COLO829 (cell line): ENCODE results near the gene ITPR3.

Experiments used
- DNase-seq: peaks from one replicate; pipeline ENCODE4 v3.0.0; 2012; ENCODE audit warnings: low spot score

The ITPR3 gene

DNA sequence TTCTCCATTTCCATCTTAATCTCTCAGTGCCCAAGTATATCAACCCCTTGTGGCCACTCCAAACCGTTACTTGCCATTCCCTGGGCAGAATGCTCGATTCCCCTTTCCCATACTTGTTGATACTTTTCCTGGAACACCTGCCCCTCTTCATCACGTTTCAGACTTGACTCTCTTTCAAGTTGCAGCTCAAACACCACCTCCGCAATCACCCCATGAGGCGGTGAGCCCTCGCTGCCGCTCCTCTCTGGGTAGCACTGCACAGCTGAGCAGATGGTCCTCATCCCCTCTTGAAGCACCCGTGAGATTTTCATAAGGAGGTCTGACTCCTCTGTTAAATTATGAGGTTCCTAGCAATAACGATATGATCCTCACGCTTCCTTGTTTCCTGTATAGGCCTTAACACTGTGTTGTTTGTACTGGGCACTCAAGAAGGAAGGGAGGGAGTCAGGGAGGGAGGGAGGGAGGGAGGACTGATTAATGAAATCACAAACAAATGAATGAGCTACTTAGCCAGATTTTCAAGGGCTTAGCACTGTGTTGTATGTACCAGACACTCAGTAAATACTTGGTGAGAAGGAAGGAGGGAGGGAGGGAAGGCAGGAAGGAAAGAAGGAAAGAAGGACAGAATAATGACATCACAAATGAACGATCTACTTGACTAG, 98.3 kb downstream of the ITPR3 start:
- DNase-seq = no peak

- DNase-seq = no peak
These were observed 99.9 kb downstream of the ITPR3 start for GRCh38 chr6:33720998-33721397.

DNA sequence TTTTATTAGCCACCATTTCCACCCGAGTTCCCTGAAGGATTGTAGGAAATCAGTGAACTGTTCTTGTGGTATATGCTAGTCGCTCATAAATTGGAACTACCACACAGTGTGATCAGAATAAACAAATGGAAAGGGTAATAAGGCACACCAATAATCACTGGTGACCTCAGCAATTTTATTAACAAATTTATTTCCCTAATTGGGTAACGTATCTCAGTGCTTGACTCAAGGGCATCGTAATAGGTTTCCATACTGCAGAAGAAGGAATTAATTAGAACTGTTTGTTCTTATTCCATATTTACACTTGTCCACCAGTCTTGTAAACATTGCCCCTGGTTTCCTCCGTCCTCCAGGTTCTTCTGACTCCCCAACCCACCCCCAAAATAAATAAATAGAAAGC, 100.4 kb downstream of the ITPR3 start:
- DNase-seq = no peak

DNA sequence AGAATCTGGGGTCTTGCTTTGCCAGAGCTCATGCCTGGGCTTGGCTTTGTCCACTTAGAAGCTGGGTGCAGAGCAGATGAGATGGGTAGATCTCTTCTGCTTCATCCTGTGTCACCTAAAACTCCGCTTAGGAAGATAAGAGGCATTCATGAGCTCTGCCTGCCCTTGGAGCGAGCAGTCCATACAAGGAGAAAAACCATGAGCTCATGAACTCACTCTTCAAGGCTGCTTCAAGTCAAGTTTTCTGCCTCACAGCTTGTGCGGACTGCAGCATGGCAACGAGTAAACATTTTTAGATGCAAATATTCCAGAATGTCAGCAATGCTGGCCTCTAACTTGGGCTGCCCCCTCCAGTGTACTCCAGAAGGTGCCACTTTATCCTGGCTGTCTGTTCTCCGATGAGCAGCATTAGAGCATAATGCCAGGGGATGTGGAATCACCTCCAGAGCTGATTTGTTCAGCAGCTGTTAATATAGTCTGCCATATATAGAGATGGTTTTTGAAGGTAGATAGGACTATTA, 101.0 kb downstream of the ITPR3 start:
- DNase-seq = no peak

- DNase-seq = no peak
These were observed 102.4 kb downstream of the ITPR3 start for GRCh38 chr6:33723371-33724085.

GRCh38 chr6:33724102-33725023, 103.2 kb downstream of the ITPR3 start:
- no peak for DNase-seq

DNA sequence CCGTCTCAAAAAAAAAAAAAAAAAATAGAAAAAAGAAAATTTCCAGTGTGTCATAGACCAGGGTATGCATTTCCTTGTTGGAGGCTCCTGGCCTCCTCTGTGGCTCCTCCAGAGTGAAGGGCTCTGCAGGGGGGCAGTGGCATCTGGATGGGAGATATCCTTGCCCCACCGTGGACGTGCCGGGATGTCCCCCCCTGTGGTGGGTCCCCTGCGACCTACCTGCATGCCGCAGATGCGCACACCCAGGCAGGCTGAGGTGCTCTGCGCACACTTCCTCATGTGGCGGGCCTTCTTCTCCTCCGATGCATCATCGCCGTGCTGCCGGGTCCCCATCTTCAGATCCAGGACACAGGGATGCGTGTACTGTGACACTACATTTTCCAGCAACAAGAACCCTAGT, 104.1 kb downstream of the ITPR3 start:
- no peak for DNase-seq

- DNase-seq = no peak
These were observed 105.0 kb downstream of the ITPR3 start for GRCh38 chr6:33725891-33726673.

- no peak for DNase-seq
These were observed 105.6 kb downstream of the ITPR3 start for GRCh38 chr6:33726696-33727095.

DNA sequence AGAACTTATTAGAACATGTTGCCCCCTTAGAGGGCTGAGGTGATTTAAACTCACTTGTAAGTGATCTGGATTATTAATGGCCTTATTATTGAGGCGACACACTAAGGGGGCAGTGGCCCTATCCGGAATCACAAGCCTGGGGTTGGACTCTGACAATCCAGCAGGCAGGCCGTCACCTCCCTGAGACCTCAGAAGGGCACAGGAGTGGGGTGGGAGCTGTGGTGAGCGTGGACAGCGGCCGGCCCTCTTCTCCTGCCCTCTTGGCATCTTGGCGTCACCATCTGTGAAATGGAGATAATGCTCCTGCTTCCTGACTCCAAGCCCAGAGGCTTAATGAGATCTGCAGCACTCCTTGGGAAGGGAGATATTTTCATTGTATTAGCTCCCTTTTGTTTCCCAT, 106.0 kb downstream of the ITPR3 start:
- DNase-seq = no peak

- no peak for DNase-seq
These were observed 106.8 kb downstream of the ITPR3 start for GRCh38 chr6:33727932-33728331.

GRCh38 chr6:33728438-33728837, 107.3 kb downstream of the ITPR3 start:
- DNase-seq = no peak

GRCh38 chr6:33729059-33729458, 107.9 kb downstream of the ITPR3 start:
- no peak for DNase-seq

GRCh38 chr6:33730611-33731010, 109.5 kb downstream of the ITPR3 start:
- DNase-seq = no peak

GRCh38 chr6:33731035-33731434, 109.9 kb downstream of the ITPR3 start:
- DNase-seq = no peak

DNA sequence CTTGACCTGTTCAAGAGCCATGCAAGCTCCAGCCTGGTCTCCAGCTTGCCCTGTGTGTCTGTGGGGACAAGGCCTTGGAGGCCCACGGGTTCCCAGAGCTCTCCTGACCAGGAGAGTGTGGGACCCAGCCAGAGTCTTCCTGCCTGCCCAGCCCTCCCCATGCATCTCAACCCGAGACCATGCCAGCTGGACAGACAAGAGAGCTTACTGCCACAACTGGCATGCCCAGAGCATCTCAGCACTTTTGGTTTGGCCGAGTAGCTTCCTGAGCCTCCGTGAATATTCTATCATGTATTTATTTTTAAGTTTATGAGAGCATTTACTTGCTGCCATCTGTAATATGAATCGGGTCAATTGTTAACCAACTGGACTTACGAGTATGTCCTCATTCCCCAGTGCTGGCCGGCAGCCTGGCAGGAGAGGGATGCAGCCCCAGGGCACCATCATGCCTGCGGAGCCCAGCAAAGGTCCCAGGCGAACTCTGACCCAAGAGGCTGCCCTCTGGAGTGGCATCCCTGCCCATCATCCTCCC, 110.7 kb downstream of the ITPR3 start:
- no peak for DNase-seq

- no peak for DNase-seq
These were observed 111.3 kb downstream of the ITPR3 start for GRCh38 chr6:33732385-33732784.

DNA sequence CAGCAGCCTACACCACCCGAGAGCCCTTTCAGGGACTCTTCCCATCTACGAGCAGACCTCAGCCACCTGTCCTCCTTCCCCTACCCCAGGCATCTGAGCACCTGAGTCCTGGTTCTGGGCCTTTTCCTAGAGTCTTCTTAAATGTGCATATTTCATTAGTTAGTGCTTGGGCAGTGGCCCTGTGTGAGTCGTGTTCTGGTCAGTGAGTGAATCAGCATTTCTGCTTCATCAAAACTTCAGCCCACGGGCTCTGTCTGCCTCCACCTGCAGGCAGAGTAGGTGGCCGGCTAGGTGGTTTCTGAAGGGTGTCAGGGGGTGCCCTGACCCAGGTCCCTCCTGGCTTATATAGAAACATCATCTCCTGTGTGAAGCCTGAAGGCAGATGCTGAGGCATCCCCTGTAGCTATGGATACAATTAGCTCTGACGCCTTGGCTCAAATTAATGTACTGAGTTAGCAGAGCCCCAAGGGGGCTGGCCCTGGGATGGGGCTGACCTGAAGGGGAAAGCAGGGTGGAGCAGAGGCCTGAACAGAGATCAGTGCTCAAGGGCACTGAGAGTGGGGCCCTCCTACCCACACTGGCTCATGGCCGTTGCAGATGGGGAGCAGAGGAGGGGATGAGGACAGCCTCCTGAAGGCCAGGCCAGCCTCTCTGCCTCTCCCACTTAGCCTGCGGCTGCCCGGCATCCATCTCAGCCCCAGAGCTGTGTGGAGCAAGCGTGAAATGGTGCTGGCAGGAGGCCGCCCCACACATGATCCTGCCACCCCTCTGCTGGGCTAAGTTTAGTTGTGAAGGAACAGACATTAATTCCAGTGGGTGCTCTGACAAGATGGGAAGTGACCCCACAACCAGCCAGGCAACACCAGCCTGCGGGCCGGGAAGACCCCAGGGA, 111.9 kb downstream of the ITPR3 start:
- DNase-seq = no peak

- DNase-seq = no peak
These were observed 112.5 kb downstream of the ITPR3 start for GRCh38 chr6:33733709-33734007.

DNA sequence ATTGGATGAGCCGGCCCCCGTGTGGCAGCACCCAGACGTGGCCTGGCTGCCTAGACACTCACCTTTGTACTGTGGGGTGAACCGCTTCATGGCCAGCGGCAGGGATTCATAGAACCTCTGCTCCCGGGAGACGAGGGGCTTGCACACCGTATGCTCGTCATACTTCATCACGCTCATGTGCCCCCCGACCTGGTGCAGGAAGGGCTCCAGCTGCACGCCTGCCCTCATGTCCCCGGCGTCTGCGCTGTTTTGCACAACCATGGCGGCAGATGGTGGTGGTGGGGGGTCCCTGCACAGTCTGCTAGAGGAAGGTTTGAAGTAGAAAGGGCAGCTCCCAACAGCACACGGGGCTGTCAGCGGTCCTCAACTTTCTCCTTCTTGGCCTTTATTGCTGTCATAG, 114.1 kb downstream of the ITPR3 start:
- no peak for DNase-seq
